NCI-H2081 treated with DMSO at 0.1 percent for 48 hours (cell line): ENCODE results near the gene ZC3H8.
"Not testable (repeated sequence)": the region's sequence is repeated elsewhere in the genome, so short reads cannot be mapped to it uniquely, and the experiment has no call there.

Source experiments
- DNase-seq: peaks from one replicate; lab custom pipeline; 2025; lab: John Stamatoyannopoulos, UW

ZC3H8 gene

GRCh38 chr2:112259509-112260294 lies 4.9 kb upstream of the ZC3H8 start:
- DNase-seq = peak; percentile 53

GRCh38 chr2:112257575-112257974 lies 2.7 kb upstream of the ZC3H8 start:
- no peak for DNase-seq

- no peak for DNase-seq
These were observed 1.8 kb upstream of the ZC3H8 start for GRCh38 chr2:112256654-112257053.

- DNase-seq = no peak
These were observed 1.0 kb upstream of the ZC3H8 start for GRCh38 chr2:112255875-112256274.

GRCh38 chr2:112253261-112253815 lies 1.5 kb downstream of the ZC3H8 start:
- no peak for DNase-seq

GRCh38 chr2:112251271-112251670 lies 3.6 kb downstream of the ZC3H8 start:
- DNase-seq = no peak

- DNase-seq = no peak
These were observed 10.0 kb downstream of the ZC3H8 start for GRCh38 chr2:112244854-112245253.

GRCh38 chr2:112243233-112243632 lies 11.6 kb downstream of the ZC3H8 start:
- no peak for DNase-seq

- no peak for DNase-seq
These were observed 12.5 kb downstream of the ZC3H8 start for GRCh38 chr2:112242384-112242783.

- DNase-seq = no peak
These were observed 15.0 kb downstream of the ZC3H8 start for GRCh38 chr2:112239862-112240261.

GRCh38 chr2:112230371-112230770 lies 24.5 kb downstream of the ZC3H8 start:
- DNase-seq = no peak

GRCh38 chr2:112229348-112229747 lies 25.5 kb downstream of the ZC3H8 start:
- no peak for DNase-seq

GRCh38 chr2:112220831-112221230 lies 34.0 kb downstream of the ZC3H8 start:
- DNase-seq = no peak

GRCh38 chr2:112220186-112220585 lies 34.7 kb downstream of the ZC3H8 start:
- no peak for DNase-seq

GRCh38 chr2:112217854-112218253 lies 37.0 kb downstream of the ZC3H8 start:
- DNase-seq = no peak

- no peak for DNase-seq
These were observed 38.7 kb downstream of the ZC3H8 start for GRCh38 chr2:112216167-112216566.

- not testable (repeated sequence) for DNase-seq
These were observed 46.9 kb downstream of the ZC3H8 start for GRCh38 chr2:112207905-112208304.

GRCh38 chr2:112204411-112204810 lies 50.4 kb downstream of the ZC3H8 start:
- DNase-seq = no peak

- DNase-seq = no peak
These were observed 53.0 kb downstream of the ZC3H8 start for GRCh38 chr2:112201696-112202430.

GRCh38 chr2:112199188-112199587 lies 55.7 kb downstream of the ZC3H8 start:
- DNase-seq = no peak

GRCh38 chr2:112198780-112199179 lies 56.1 kb downstream of the ZC3H8 start:
- DNase-seq = no peak

- no peak for DNase-seq
These were observed 57.0 kb downstream of the ZC3H8 start for GRCh38 chr2:112197868-112198267.

- no peak for DNase-seq
These were observed 58.9 kb downstream of the ZC3H8 start for GRCh38 chr2:112195950-112196349.
